Measurements from ENCODE around the gene FIS1. TPM values are rescaled to one million over a fixed set of nuclear protein-coding genes. Genes with fewer than 3 reads are reported as not detected.

FIS1 gene
- total and polyA plus RNA-seq, 10 of the 15 experiments (the other 5 are each of a cell fraction or from before 2014, with no cell fraction given) = 83.4 to 149 (median 108) TPM

- in situ Hi-C loops (cut with MboI) = no loop called here
- RAD21 ChIA-PET (ENCODE audit: unreplicated experiment) = no interaction called here
- no peaks in the 10 kb centered on the region for H3K79me2 ChIP-seq (ENCODE audit: control insufficient read depth, insufficient read depth, low read length)
- SMC1A ChIA-PET (ENCODE audit: uncharacterized antibody, unreplicated experiment) = no interaction called here
- H3K4me1 ChIP-seq (ENCODE audit: control insufficient read depth, insufficient read depth, low read length) = no peaks in the 10 kb centered on the region
- DNase-seq (ENCODE audit: low read depth, low spot score) (no peak), ATAC-seq (no peak), FAIRE-seq (no peak)
- H3K27ac ChIP-seq (ENCODE audit: control insufficient read depth, insufficient read depth) = no peak overlapping the region
- CTCF ChIA-PET = interaction anchor here (1.0 to 1.1 kb wide), 2 partner anchors 9 to 17 kb away, joined by 3 to 5 read pairs; no protein-coding TSS in a partner anchor
- H3K9me3 ChIP-seq (replicated peaks; ENCODE audit: control insufficient read depth, insufficient read depth, low read length) = no peaks in the 10 kb centered on the region
- no peak overlapping the region for H3K9ac ChIP-seq (ENCODE audit: control insufficient read depth, insufficient read depth, low read length)
- no peaks in the 10 kb centered on the region for H3K27me3 ChIP-seq (replicated peaks in 1 of 2; ENCODE audit: control insufficient read depth in 2 of 2, insufficient read depth in 2 of 2, low read length in 1 of 2)
- no peak overlapping the region for H3K4me2 ChIP-seq (ENCODE audit: control insufficient read depth, insufficient read depth)
- H3K4me3 ChIP-seq = no peak overlapping the region
- no peak overlapping the region for H2AFZ ChIP-seq (ENCODE audit: control insufficient read depth, low read depth, low read length)
- H4K20me1 ChIP-seq (ENCODE audit: control insufficient read depth, insufficient read depth) = no peaks in the 10 kb centered on the region
- TF ChIP-seq REST (IDR thresholded peaks at IDR 0.05; ENCODE audit: low read depth, low read length) = no peak
- POLR2A ChIA-PET = interaction anchor here (0.7 to 1.0 kb wide), 2 partner anchors 9 to 17 kb away, joined by 3 read pairs; partner anchors contain the start of gene ZNHIT1
- H3K36me3 ChIP-seq (ENCODE audit: control insufficient read depth in 2 of 2, insufficient read depth in 2 of 2, low read length in 1 of 2) = peaks cover 7 to 9% of the 10 kb centered on the region in 2 experiments
- over 99% methylated on average over 9 of the region's 9 CpGs for WGBS (ENCODE audit: insufficient coverage, insufficient replicate concordance, low lambda C conversion rate, missing lambda C conversion rate)
- intact Hi-C loops (cut with micrococcal nuclease; ENCODE audit: unreplicated experiment) = no loop called here
- no TSS peak for BruUV-seq (replicated peaks)
These were observed 18.2 kb downstream of the FIS1 start for GRCh38 chr7:101226721-101227120.

- no peak for FAIRE-seq
- intact Hi-C loops (cut with micrococcal nuclease; ENCODE audit: unreplicated experiment) = no loop called here
These were observed 19.2 kb downstream of the FIS1 start for GRCh38 chr7:101225650-101226049.

More at GRCh38 chr7:101225650-101226049, 19.2 kb downstream of the FIS1 start:
- RAD21 ChIA-PET (ENCODE audit: unreplicated experiment) = interaction anchor here (1.0 kb wide), 1 partner anchor 82 kb away, joined by 3 read pairs; no protein-coding TSS in a partner anchor
- no TSS peak for BruUV-seq (replicated peaks)
- Histone ChIP-seq H3K4me1 (ENCODE audit: control insufficient read depth, insufficient read depth, low read length) (no peaks in the 10 kb centered on the region), H3K27ac (ENCODE audit: control insufficient read depth, insufficient read depth) (no peak overlapping the region), H3K4me3 (no peak overlapping the region), H2AFZ (ENCODE audit: control insufficient read depth, low read depth, low read length) (no peak overlapping the region), H4K20me1 (ENCODE audit: control insufficient read depth, insufficient read depth) (no peaks in the 10 kb centered on the region), H3K9ac (ENCODE audit: control insufficient read depth, insufficient read depth, low read length) (no peak overlapping the region), H3K79me2 (ENCODE audit: control insufficient read depth, insufficient read depth, low read length) (no peaks in the 10 kb centered on the region), H3K36me3 (ENCODE audit: control insufficient read depth in 2 of 2, insufficient read depth in 2 of 2, low read length in 1 of 2) (peaks cover 7 to 9% of the 10 kb centered on the region in 2 experiments), H3K4me2 (ENCODE audit: control insufficient read depth, insufficient read depth) (no peak overlapping the region), H3K9me3 (replicated peaks; ENCODE audit: control insufficient read depth, insufficient read depth, low read length) (no peaks in the 10 kb centered on the region), H3K27me3 (replicated peaks in 1 of 2; ENCODE audit: control insufficient read depth in 2 of 2, insufficient read depth in 2 of 2, low read length in 1 of 2) (no peaks in the 10 kb centered on the region)
- in situ Hi-C loops (cut with MboI) = no loop called here
- SMC1A ChIA-PET (ENCODE audit: uncharacterized antibody, unreplicated experiment) = interaction anchor here (1.1 kb wide), 1 partner anchor 29 kb away, joined by 3 read pairs; no protein-coding TSS in a partner anchor
- WGBS (ENCODE audit: insufficient coverage, insufficient replicate concordance, low lambda C conversion rate, missing lambda C conversion rate) = 76% methylated on average over 6 of the region's 6 CpGs
- DNase-seq (ENCODE audit: low read depth, low spot score) (no peak), ATAC-seq (peak; percentile 69)
- CTCF ChIA-PET = interaction anchor here (1.1 to 1.5 kb wide), 4 partner anchors 9 to 89 kb away, joined by 3 to 4 read pairs (median 4); no protein-coding TSS in a partner anchor
- POLR2A ChIA-PET = interaction anchor here (0.7 to 0.9 kb wide), 3 partner anchors 8 to 19 kb away, joined by 3 to 4 read pairs (median 3); partner anchors contain the start of genes FIS1 and PLOD3
- TF ChIP-seq PKNOX1 (IDR thresholded peaks at IDR 0.05) = 0 out of 2 replicates have a peak, but pooled peaks have one; percentile 53
- TF ChIP-seq PAX8 (IDR thresholded peaks at IDR 0.05) = no peak
- TF ChIP-seq MEF2B (IDR thresholded peaks at IDR 0.05; ENCODE audit: partially characterized antibody, poor library complexity, severe bottlenecking) = peak; percentile 63
- peak; percentile 64; the same call in 1 of the 2 replicates for TF ChIP-seq RELB (IDR thresholded peaks at IDR 0.05; ENCODE audit: low read depth)
- peak; percentile 70; the same call in 1 of the 2 replicates for TF ChIP-seq TCF12 (IDR thresholded peaks at IDR 0.05; ENCODE audit: low read depth, low read length)
